ENCODE measurements around the gene SLC29A3. TPM values are rescaled to one million over a fixed set of nuclear protein-coding genes. Genes with fewer than 3 reads are reported as not detected.
A peak's percentile ranks its signal among the peaks of the same experiment; 100 is the strongest.

SLC29A3 gene
- total and polyA plus RNA-seq, 2 of the 8 experiments (the other 6 are each of a cell fraction or from before 2014, with no cell fraction given): 14.0 to 24.6 TPM

GRCh38 chr10:71346731-71347130, 27.7 kb downstream of the SLC29A3 start:
- CTCF ChIA-PET (ENCODE audit: partially characterized antibody): interaction anchor here (1.2 to 7.4 kb wide), 6 partner anchors 10 to 37 kb away, joined by 3 to 52 read pairs (median 7); partner anchors contain the start of gene SLC29A3
- TF ChIP-seq BACH1 (IDR thresholded peaks at IDR 0.05; ENCODE audit: low read length): no peak
- TF ChIP-seq BCL11A (IDR thresholded peaks at IDR 0.05; ENCODE audit: low read depth in 2 of 2, low read length in 2 of 2): no peak
- TF ChIP-seq POLR2A (IDR thresholded peaks at IDR 0.05; ENCODE audit: control extremely low read depth in 1 of 2, low read depth in 2 of 2, low read length in 2 of 2): no peak
- TF ChIP-seq SAP30 (IDR thresholded peaks at IDR 0.05; ENCODE audit: insufficient read depth, insufficient replicate concordance, low read length): no peak
- TF ChIP-seq BRCA1 (IDR thresholded peaks at IDR 0.05; ENCODE audit: low read depth, low read length): no peak
- no peak for TF ChIP-seq TEAD4 (IDR thresholded peaks at IDR 0.05; ENCODE audit: low read depth, low read length)
- no peak for TF ChIP-seq CBX5 (IDR thresholded peaks at IDR 0.05; ENCODE audit: low read depth, low read length)
- TF ChIP-seq RBBP5 (IDR thresholded peaks at IDR 0.05; ENCODE audit: borderline replicate concordance, low read depth, low read length): no peak
- no peak for TF ChIP-seq E2F6 (IDR thresholded peaks at IDR 0.05)
- no peak for TF ChIP-seq CREB1 (IDR thresholded peaks at IDR 0.05)
- no peak for TF ChIP-seq CBX8 (IDR thresholded peaks at IDR 0.05; ENCODE audit: borderline replicate concordance, low read depth, low read length)
- no peak for TF ChIP-seq SP1 (IDR thresholded peaks at IDR 0.05; ENCODE audit: low read depth, low read length)
- no peak for TF ChIP-seq KDM4A (IDR thresholded peaks at IDR 0.05; ENCODE audit: low read depth, low read length, severe bottlenecking)
- no peak for TF ChIP-seq SP4 (IDR thresholded peaks at IDR 0.05; ENCODE audit: low read length)
- no peak for TF ChIP-seq SIN3A (conservative IDR thresholded peaks at IDR 0.05 in 1 of 2, IDR thresholded peaks at IDR 0.05 in 1 of 2; ENCODE audit: low read depth in 1 of 2, low read length in 2 of 2)

More at GRCh38 chr10:71346731-71347130, 27.7 kb downstream of the SLC29A3 start:
- H3K79me1 ChIP-seq (ENCODE audit: low read depth, low read length): no peaks in the 10 kb centered on the region
- FAIRE-seq (no peak), DNase-seq (ENCODE audit: low read depth in 1 of 2, low spot score in 2 of 2) (no peak)
- POLR2A ChIA-PET (ENCODE audit: partially characterized antibody): interaction anchor here (0.8 to 1.6 kb wide), 2 partner anchors 9 to 20 kb away, joined by 3 to 5 read pairs; no protein-coding TSS in a partner anchor
- H2AK5ac ChIP-seq (ENCODE audit: low read depth, low read length): no peak overlapping the region
- H4K8ac ChIP-seq (ENCODE audit: extremely low read depth, insufficient read depth, low read length): no peak overlapping the region
- 69% methylated on average over 3 of the region's 3 CpGs; no CpG with 5 or more reads in 1 of the 2 experiments for WGBS, 2 experiments (ENCODE audit: extremely low coverage in 1 of 2, insufficient coverage in 1 of 2, insufficient read length in 1 of 2, insufficient replicate concordance in 2 of 2, low coverage in 1 of 2, low lambda C conversion rate in 2 of 2, missing lambda C conversion rate in 1 of 2)
- H2BK20ac ChIP-seq (ENCODE audit: low read length): no peak overlapping the region
- no peak overlapping the region for H4K5ac ChIP-seq (ENCODE audit: insufficient read length, low read depth, low read length)
- H3K27ac ChIP-seq (ENCODE audit: low read depth, low read length): no peak overlapping the region
- no peak overlapping the region for H3K18ac ChIP-seq (ENCODE audit: extremely low read depth, low read length)
- H3K56ac ChIP-seq (replicated peaks; ENCODE audit: insufficient read length, low read depth, low read length): no peak overlapping the region
- no peaks in the 10 kb centered on the region; a peak in 1 of 8 replicates for H3K36me3 ChIP-seq (ENCODE audit: control insufficient read depth in 2 of 4, insufficient read depth in 4 of 4, low read length in 3 of 4)
- H3K9ac ChIP-seq (replicated peaks in 1 of 4; ENCODE audit: extremely low read depth in 1 of 4, low read depth in 3 of 4, low read length in 3 of 4): no peak overlapping the region; a peak in 1 of 7 replicates
- H3K14ac ChIP-seq (ENCODE audit: insufficient read length): no peak overlapping the region
- peak overlapping the region; percentile 20 for H4K91ac ChIP-seq (replicated peaks; ENCODE audit: insufficient read length, low read length)
- no peaks in the 10 kb centered on the region for H3K27me3 ChIP-seq (replicated peaks in 1 of 4; ENCODE audit: control insufficient read depth in 3 of 4, extremely low read depth in 1 of 4, insufficient read depth in 3 of 4, low read length in 3 of 4)
- no peak overlapping the region for H3K4me3 ChIP-seq (ENCODE audit: extremely low read depth in 1 of 4, insufficient read depth in 2 of 4, low read depth in 3 of 4, low read length in 4 of 4)
- H4K20me1 ChIP-seq (replicated peaks in 1 of 2; ENCODE audit: control insufficient read depth in 1 of 2, insufficient read depth in 2 of 2, low read length in 2 of 2): no peaks in the 10 kb centered on the region
- H3K9me3 ChIP-seq (ENCODE audit: insufficient read depth in 2 of 2, low read depth in 1 of 2, low read length in 1 of 2): no peaks in the 10 kb centered on the region
- H2AFZ ChIP-seq (ENCODE audit: low read length): no peak overlapping the region
- no peak overlapping the region for H2BK15ac ChIP-seq (ENCODE audit: low read length)
- no peaks in the 10 kb centered on the region for H3K79me2 ChIP-seq (ENCODE audit: control insufficient read depth in 1 of 2, insufficient read depth in 2 of 2, low read length in 2 of 2)
- no peak overlapping the region for H2BK120ac ChIP-seq (replicated peaks; ENCODE audit: low read depth, low read length)
- peaks cover 21 to 45% (median 32%) of the 10 kb centered on the region in 4 experiments for H3K4me1 ChIP-seq (replicated peaks in 1 of 4; ENCODE audit: control insufficient read depth in 3 of 4, insufficient read depth in 4 of 4, low read length in 3 of 4)
- no peaks in the 10 kb centered on the region for H3K23me2 ChIP-seq (ENCODE audit: low read depth, low read length)
- H3K4ac ChIP-seq (replicated peaks; ENCODE audit: insufficient read length, low read depth, low read length): no peak overlapping the region
- no peak overlapping the region for H3K23ac ChIP-seq (ENCODE audit: insufficient read length)
- peak overlapping the region; percentile 68; the same call in 1 of the 2 replicates for H2BK5ac ChIP-seq (ENCODE audit: low read depth, low read length)
- H2BK12ac ChIP-seq (ENCODE audit: low read depth, low read length): peak overlapping the region; percentile 69; the same call in 1 of the 2 replicates
- no peak overlapping the region for H3K4me2 ChIP-seq (ENCODE audit: insufficient read depth in 1 of 2, low read depth in 2 of 2, low read length in 2 of 2)

All from H1 (cell line).